DMS153 (cell line): ENCODE measurements around the gene KRT5.
"Not testable (repeated sequence)": the region's sequence is repeated elsewhere in the genome, so short reads cannot be mapped to it uniquely, and the experiment has no call there.

ENCODE experiments used
- DNase-seq: peaks from one replicate; lab custom pipeline; 2025; lab: John Stamatoyannopoulos, UW

Gene KRT5

GRCh38 chr12:52494100-52494499 lies 26.1 kb downstream of the KRT5 start:
- DNase-seq: no peak

- DNase-seq: no peak
These were observed 27.0 kb downstream of the KRT5 start, which contains the start of gene KRT6A for GRCh38 chr12:52493172-52493571. Gene KRT6A (minus strand): TSS chr12:52493257. CDS start chr12:52493188, 69 bp downstream.

GRCh38 chr12:52492405-52492804 lies 27.8 kb downstream of the KRT5 start:
- not testable (repeated sequence) for DNase-seq

GRCh38 chr12:52491495-52491894 lies 28.7 kb downstream of the KRT5 start:
- not testable (repeated sequence) for DNase-seq

GRCh38 chr12:52488736-52489135 lies 31.5 kb downstream of the KRT5 start:
- DNase-seq: no peak

GRCh38 chr12:52487744-52488443 lies 32.3 kb downstream of the KRT5 start:
- DNase-seq: not testable (repeated sequence)

GRCh38 chr12:52487211-52487610 lies 33.0 kb downstream of the KRT5 start:
- DNase-seq: no peak

- DNase-seq: no peak
These were observed 33.8 kb downstream of the KRT5 start for GRCh38 chr12:52486166-52487105.

- no peak for DNase-seq
These were observed 40.1 kb downstream of the KRT5 start for GRCh38 chr12:52480073-52480472.

GRCh38 chr12:52477651-52478050 lies 42.5 kb downstream of the KRT5 start:
- DNase-seq: no peak

- no peak for DNase-seq
These were observed 46.0 kb downstream of the KRT5 start for GRCh38 chr12:52474212-52474611.

- no peak for DNase-seq
These were observed 46.4 kb downstream of the KRT5 start, which contains the start of gene KRT6C for GRCh38 chr12:52473768-52474167. Gene KRT6C (minus strand): TSS chr12:52473805. CDS start chr12:52473737, 68 bp downstream.

GRCh38 chr12:52469853-52470252 lies 50.3 kb downstream of the KRT5 start:
- DNase-seq: no peak

- DNase-seq: no peak
These were observed 55.3 kb downstream of the KRT5 start for GRCh38 chr12:52464897-52465296.
